H1 (cell line): ENCODE results near the gene PLAAT2. TPM values are rescaled to one million over a fixed set of nuclear protein-coding genes. Genes with fewer than 3 reads are reported as not detected.

ENCODE experiments used
- POU5F1 ChIP-seq: IDR thresholded peaks from 2 replicates; pipeline ENCODE4 v1.6.1; 2011; ENCODE audit warnings: low read depth, mild to moderate bottlenecking, low read length, moderate library complexity
- SIN3A ChIP-seq, 2 experiments: IDR thresholded peaks in 1 of 2; conservative IDR thresholded peaks in 1 of 2; 2 replicates each; pipeline ENCODE4 v1.6.1; 2011 to 2012; ENCODE audit warnings: low read length in 2 of 2, improper control_type of control experiment in 1 of 2, low read depth in 1 of 2, mild to moderate bottlenecking in 1 of 2
- TCF12 ChIP-seq: IDR thresholded peaks from 2 replicates; pipeline ENCODE4 v1.6.1; 2011; ENCODE audit warnings: low read depth, mild to moderate bottlenecking, low read length
- polyA plus RNA-seq, 7 experiments: library from polyadenylated mRNA; depleted of rRNA in 3 of 7; stranded (reverse) in 5 of 7; unstranded in 2 of 7; fragments of >200 nt in 5 of 7; fragments of 200-250 nt in 2 of 7; gene quantifications; 1 replicate in 5 of 7; 2 replicates in 1 of 7; 4 replicates in 1 of 7; pipeline versions ENCODE4 v1.2.1 to v1.2.3, GENCODE V29; 2011 to 2013; ENCODE audit warnings: missing spikeins in 2 of 7, mixed read lengths in 2 of 7
- total RNA-seq: library from RNA; stranded (reverse); fragmentation: NEBNext Ultra II Directional; extraction: Animal tissue kit (Norgen Biotek cat#: 25700); gene quantifications from 2 replicates; pipeline ENCODE4 v1.2.1, GENCODE V29; 2021

PLAAT2 gene
- total and polyA plus RNA-seq, 2 of the 8 experiments (the other 6 are each of a cell fraction or from before 2014, with no cell fraction given) = 0.39 TPM; not detected in 1

GRCh38 chr11:63558459-63559157 lies 4.6 kb downstream of the PLAAT2 start (continued):
- TF ChIP-seq TCF12 = no peak
- no peak for TF ChIP-seq SIN3A (conservative IDR thresholded peaks at IDR 0.05 in 1 of 2, IDR thresholded peaks at IDR 0.05 in 1 of 2; ENCODE audit: low read depth in 1 of 2, low read length in 2 of 2)
- no peak for TF ChIP-seq POU5F1
